ENCODE results near the gene FXYD5. TPM values are rescaled to one million over a fixed set of nuclear protein-coding genes. Genes with fewer than 3 reads are reported as not detected.

FXYD5 gene
- total and polyA plus RNA-seq, 4 donors = 9.3 to 52.5 (median 21.8) TPM

GRCh38 chr19:35164418-35164817 is 9.9 kb downstream of the FXYD5 start:
- no peak for DNase-seq (ENCODE audit: low read depth in 4 of 6, low spot score in 6 of 6)
- no peaks in the 10 kb centered on the region for H3K27me3 ChIP-seq (ENCODE audit: control insufficient read depth, insufficient read depth, low read length)
- no peaks in the 10 kb centered on the region for H3K36me3 ChIP-seq (ENCODE audit: control insufficient read depth, insufficient read depth, low read length)
- no peak overlapping the region for H3K27ac ChIP-seq (ENCODE audit: low read depth, low read length)
- no peaks in the 10 kb centered on the region for H3K9me3 ChIP-seq (ENCODE audit: control insufficient read depth, insufficient read depth, low read length)
- H3K4me3 ChIP-seq (ENCODE audit: low read depth, low read length) = no peak overlapping the region
- H3K4me1 ChIP-seq (ENCODE audit: control insufficient read depth, insufficient read depth, low read length) = no peaks in the 10 kb centered on the region
- no CpG with 5 or more reads among the region's 2 CpGs for WGBS (ENCODE audit: insufficient coverage)

GRCh38 chr19:35165200-35166058 is 10.9 kb downstream of the FXYD5 start:
- no peaks in the 10 kb centered on the region for H3K4me1 ChIP-seq (ENCODE audit: control insufficient read depth, insufficient read depth, low read length)
- no peak overlapping the region for H3K4me3 ChIP-seq (ENCODE audit: low read depth, low read length)
- H3K27ac ChIP-seq (ENCODE audit: low read depth, low read length) = no peak overlapping the region
- no peak for DNase-seq (ENCODE audit: low read depth in 4 of 6, low spot score in 6 of 6)
- H3K36me3 ChIP-seq (ENCODE audit: control insufficient read depth, insufficient read depth, low read length) = no peaks in the 10 kb centered on the region
- 100% methylated on average over 1 of the region's 5 CpGs for WGBS (ENCODE audit: insufficient coverage)
- no peaks in the 10 kb centered on the region for H3K9me3 ChIP-seq (ENCODE audit: control insufficient read depth, insufficient read depth, low read length)
- no peaks in the 10 kb centered on the region for H3K27me3 ChIP-seq (ENCODE audit: control insufficient read depth, insufficient read depth, low read length)

- Histone ChIP-seq H3K9me3 (ENCODE audit: control insufficient read depth, insufficient read depth, low read length) (no peaks in the 10 kb centered on the region), H3K27ac (ENCODE audit: low read depth, low read length) (no peak overlapping the region), H3K4me1 (ENCODE audit: control insufficient read depth, insufficient read depth, low read length) (no peaks in the 10 kb centered on the region), H3K27me3 (ENCODE audit: control insufficient read depth, insufficient read depth, low read length) (no peaks in the 10 kb centered on the region), H3K4me3 (ENCODE audit: low read depth, low read length) (no peak overlapping the region), H3K36me3 (ENCODE audit: control insufficient read depth, insufficient read depth, low read length) (no peaks in the 10 kb centered on the region)
- no CpG with 5 or more reads among the region's 7 CpGs for WGBS (ENCODE audit: insufficient coverage)
- DNase-seq (ENCODE audit: low read depth in 4 of 6, low spot score in 6 of 6) = no peak
Observed at GRCh38 chr19:35166100-35167063, 11.8 kb downstream of the FXYD5 start.

- no peaks in the 10 kb centered on the region for H3K4me1 ChIP-seq (ENCODE audit: control insufficient read depth, insufficient read depth, low read length)
- H3K27ac ChIP-seq (ENCODE audit: low read depth, low read length) = no peak overlapping the region
- DNase-seq (ENCODE audit: low read depth in 4 of 6, low spot score in 6 of 6) = no peak
- H3K4me3 ChIP-seq (ENCODE audit: low read depth, low read length) = no peak overlapping the region
- 92% methylated on average over 4 of the region's 5 CpGs for WGBS (ENCODE audit: insufficient coverage)
- H3K9me3 ChIP-seq (ENCODE audit: control insufficient read depth, insufficient read depth, low read length) = no peaks in the 10 kb centered on the region
- no peaks in the 10 kb centered on the region for H3K36me3 ChIP-seq (ENCODE audit: control insufficient read depth, insufficient read depth, low read length)
- H3K27me3 ChIP-seq (ENCODE audit: control insufficient read depth, insufficient read depth, low read length) = no peaks in the 10 kb centered on the region
Observed at GRCh38 chr19:35167251-35168119, 12.9 kb downstream of the FXYD5 start.

- H3K36me3 ChIP-seq (ENCODE audit: control insufficient read depth, insufficient read depth, low read length) = no peaks in the 10 kb centered on the region
- no peaks in the 10 kb centered on the region for H3K9me3 ChIP-seq (ENCODE audit: control insufficient read depth, insufficient read depth, low read length)
- 89% methylated on average over 2 of the region's 3 CpGs for WGBS (ENCODE audit: insufficient coverage)
- H3K4me1 ChIP-seq (ENCODE audit: control insufficient read depth, insufficient read depth, low read length) = no peaks in the 10 kb centered on the region
- H3K27ac ChIP-seq (ENCODE audit: low read depth, low read length) = no peak overlapping the region
- H3K27me3 ChIP-seq (ENCODE audit: control insufficient read depth, insufficient read depth, low read length) = no peaks in the 10 kb centered on the region
- no peak overlapping the region for H3K4me3 ChIP-seq (ENCODE audit: low read depth, low read length)
- DNase-seq (ENCODE audit: low read depth in 4 of 6, low spot score in 6 of 6) = no peak
Observed at GRCh38 chr19:35168196-35168595, 13.7 kb downstream of the FXYD5 start.

- no peaks in the 10 kb centered on the region for H3K9me3 ChIP-seq (ENCODE audit: control insufficient read depth, insufficient read depth, low read length)
- no peaks in the 10 kb centered on the region for H3K4me1 ChIP-seq (ENCODE audit: control insufficient read depth, insufficient read depth, low read length)
- WGBS (ENCODE audit: insufficient coverage) = 74% methylated on average over 13 of the region's 18 CpGs
- no peaks in the 10 kb centered on the region for H3K27me3 ChIP-seq (ENCODE audit: control insufficient read depth, insufficient read depth, low read length)
- H3K4me3 ChIP-seq (ENCODE audit: low read depth, low read length) = no peak overlapping the region
- H3K27ac ChIP-seq (ENCODE audit: low read depth, low read length) = no peak overlapping the region
- DNase-seq (ENCODE audit: low read depth in 4 of 6, low spot score in 6 of 6) = no peak
- no peaks in the 10 kb centered on the region for H3K36me3 ChIP-seq (ENCODE audit: control insufficient read depth, insufficient read depth, low read length)
Observed at GRCh38 chr19:35169221-35169995, 14.9 kb downstream of the FXYD5 start.

- Histone ChIP-seq H3K27me3 (ENCODE audit: control insufficient read depth, insufficient read depth, low read length) (no peaks in the 10 kb centered on the region), H3K27ac (ENCODE audit: low read depth, low read length) (no peak overlapping the region), H3K9me3 (ENCODE audit: control insufficient read depth, insufficient read depth, low read length) (no peaks in the 10 kb centered on the region), H3K4me1 (ENCODE audit: control insufficient read depth, insufficient read depth, low read length) (no peaks in the 10 kb centered on the region), H3K36me3 (ENCODE audit: control insufficient read depth, insufficient read depth, low read length) (no peaks in the 10 kb centered on the region), H3K4me3 (ENCODE audit: low read depth, low read length) (no peak overlapping the region)
- DNase-seq (ENCODE audit: low read depth in 4 of 6, low spot score in 6 of 6) = no peak
- WGBS (ENCODE audit: insufficient coverage) = 89% methylated on average over 3 of the region's 7 CpGs
Observed at GRCh38 chr19:35170359-35171061, 16.0 kb downstream of the FXYD5 start.

GRCh38 chr19:35171730-35172129 is 17.2 kb downstream of the FXYD5 start:
- Histone ChIP-seq H3K27ac (ENCODE audit: low read depth, low read length) (no peak overlapping the region), H3K4me1 (ENCODE audit: control insufficient read depth, insufficient read depth, low read length) (no peaks in the 10 kb centered on the region), H3K27me3 (ENCODE audit: control insufficient read depth, insufficient read depth, low read length) (no peaks in the 10 kb centered on the region), H3K9me3 (ENCODE audit: control insufficient read depth, insufficient read depth, low read length) (no peaks in the 10 kb centered on the region), H3K36me3 (ENCODE audit: control insufficient read depth, insufficient read depth, low read length) (no peaks in the 10 kb centered on the region), H3K4me3 (ENCODE audit: low read depth, low read length) (no peak overlapping the region)
- WGBS (ENCODE audit: insufficient coverage) = no CpG with 5 or more reads among the region's 3 CpGs
- DNase-seq (ENCODE audit: low read depth in 4 of 6, low spot score in 6 of 6) = no peak

Measured in spinal cord (tissue), 10 donors.